ENCODE measurements around the gene GREB1. TPM values are rescaled to one million over a fixed set of nuclear protein-coding genes. Genes with fewer than 3 reads are reported as not detected.

GREB1 gene
- total and polyA plus RNA-seq, 2 experiments from 2014 or later: 12.0 to 35.0 TPM

GRCh38 chr2:11516984-11517648 is 16.7 kb upstream of the GREB1 start:
- no peaks in the 10 kb centered on the region for H3K36me3 Mint-ChIP-seq (ENCODE audit: low read depth)
- H3K27ac Mint-ChIP-seq: peak overlapping the region; percentile 21; the same call in 1 of the 2 replicates

More at GRCh38 chr2:11516984-11517648, 16.7 kb upstream of the GREB1 start:
- Histone ChIP-seq H3K4me1 (ENCODE audit: insufficient read depth) (peaks cover 32% of the 10 kb centered on the region), H3K79me2 (replicated peaks; ENCODE audit: insufficient read depth) (peaks cover 60% of the 10 kb centered on the region), H3K27ac (ENCODE audit: low read depth) (no peak overlapping the region), H3K4me3 (no peak overlapping the region), H3K36me3 (ENCODE audit: insufficient read depth) (no peaks in the 10 kb centered on the region), H3K27me3 (ENCODE audit: insufficient read depth) (no peaks in the 10 kb centered on the region), H3F3A (replicated peaks; ENCODE audit: low read depth) (no peaks in the 10 kb centered on the region), H2AFZ (no peak overlapping the region), H4K20me1 (replicated peaks; ENCODE audit: insufficient read depth) (peaks cover 3% of the 10 kb centered on the region; the same call in 1 of the 2 replicates), H3K9me2 (ENCODE audit: insufficient read depth) (peaks cover 16% of the 10 kb centered on the region; the same call in 1 of the 2 replicates), H3K4me2 (no peak overlapping the region)
- ATAC-seq: no peak
- H3K27me3 Mint-ChIP-seq (ENCODE audit: insufficient read depth, low read depth, poor library complexity): peaks cover 3% of the 10 kb centered on the region
- no peak for DNase-seq (ENCODE audit: low spot score)
- peaks cover 58% of the 10 kb centered on the region for H3K4me1 Mint-ChIP-seq
- H3K9me3 Mint-ChIP-seq: no peaks in the 10 kb centered on the region
- no peak overlapping the region for H3K4me3 Mint-ChIP-seq
- TF ChIP-seq EZH2phosphoT487 (IDR thresholded peaks at IDR 0.05; ENCODE audit: unreplicated experiment) (no peak), NANOG (IDR thresholded peaks at IDR 0.05; ENCODE audit: borderline replicate concordance) (no peak), ZNF114 (CRISPR knock-in tag; IDR thresholded peaks at IDR 0.05) (no peak), ZNF462 (CRISPR knock-in tag; IDR thresholded peaks at IDR 0.05) (no peak), ZNF331 (CRISPR knock-in tag; IDR thresholded peaks at IDR 0.05; ENCODE audit: low read depth) (no peak), JUNB (IDR thresholded peaks at IDR 0.05; ENCODE audit: unreplicated experiment) (no peak)
